ENCODE data around the gene MAN1A1. TPM values are rescaled to one million over a fixed set of nuclear protein-coding genes. Genes with fewer than 3 reads are reported as not detected.

The MAN1A1 gene
- total and polyA plus RNA-seq, 2 of the 4 experiments (the other 2 are of a cell fraction): 5.9 to 6.4 TPM

- Histone ChIP-seq H3K27ac (ENCODE audit: insufficient read depth, low read length) (no peak overlapping the region), H3K4me3 (ENCODE audit: insufficient read depth, low read depth, low read length) (no peak overlapping the region), H2BK120ac (ENCODE audit: low read depth, low read length) (no peak overlapping the region), H3K9ac (ENCODE audit: low read depth, low read length) (no peak overlapping the region), H3K23ac (ENCODE audit: low read depth, low read length) (no peak overlapping the region), H3K14ac (replicated peaks; ENCODE audit: low read depth, low read length) (no peak overlapping the region), H3K56ac (ENCODE audit: extremely low read depth, insufficient read depth, low read length) (no peak overlapping the region), H3K4me1 (ENCODE audit: control insufficient read depth, insufficient read depth, low read length) (no peaks in the 10 kb centered on the region), H2AK5ac (ENCODE audit: low read depth, low read length) (no peak overlapping the region), H3K27me3 (ENCODE audit: control insufficient read depth, insufficient read depth, low read length) (no peaks in the 10 kb centered on the region), H3K9me3 (ENCODE audit: control insufficient read depth, insufficient read depth, low read length) (no peaks in the 10 kb centered on the region), H3K18ac (ENCODE audit: low read depth, low read length) (no peak overlapping the region), H2BK15ac (ENCODE audit: low read depth, low read length) (no peak overlapping the region), H3K79me1 (ENCODE audit: low read depth in 1 of 2, low read length in 2 of 2) (peaks cover 0 to 4% of the 10 kb centered on the region in 2 experiments; a peak in 1 of 4 replicates), H2BK20ac (ENCODE audit: low read depth, low read length) (no peak overlapping the region), H2AFZ (replicated peaks; ENCODE audit: low read length, poor library complexity) (no peak overlapping the region), H4K5ac (ENCODE audit: low read depth, low read length) (no peak overlapping the region), H3K36me3 (ENCODE audit: control insufficient read depth, insufficient read depth, low read length) (peaks cover 2% of the 10 kb centered on the region; the same call in 1 of the 2 replicates), H4K8ac (ENCODE audit: low read depth in 2 of 2, low read length in 2 of 2) (no peak overlapping the region), H2AK9ac (replicated peaks; ENCODE audit: low read depth, low read length, poor library complexity) (no peak overlapping the region), H3K4me2 (ENCODE audit: low read depth, low read length) (no peak overlapping the region), H3K9me1 (ENCODE audit: insufficient read depth, low read length) (no peaks in the 10 kb centered on the region; the same call in 1 of the 2 replicates), H2BK5ac (ENCODE audit: low read depth, low read length, poor library complexity, severe bottlenecking) (no peak overlapping the region), H4K91ac (ENCODE audit: insufficient read depth, low read depth, low read length) (no peak overlapping the region), H4K20me1 (ENCODE audit: insufficient read depth, low read length) (no peaks in the 10 kb centered on the region), H3K4ac (ENCODE audit: low read depth, low read length) (no peak overlapping the region)
- TF ChIP-seq ELK1 (IDR thresholded peaks at IDR 0.05; ENCODE audit: borderline replicate concordance, low read depth, low read length) (no peak), BHLHE40 (IDR thresholded peaks at IDR 0.05; ENCODE audit: low read depth, low read length) (no peak), RCOR1 (IDR thresholded peaks at IDR 0.05; ENCODE audit: insufficient replicate concordance, low read length) (no peak), MAZ (IDR thresholded peaks at IDR 0.05; ENCODE audit: borderline replicate concordance, low read depth, low read length) (no peak), RFX5 (IDR thresholded peaks at IDR 0.05; ENCODE audit: low read depth, low read length) (no peak), MAFK (IDR thresholded peaks at IDR 0.05; ENCODE audit: low read depth, low read length) (no peak), CEBPB (IDR thresholded peaks at IDR 0.05; ENCODE audit: low read depth, low read length) (no peak), FOS (IDR thresholded peaks at IDR 0.05; ENCODE audit: low read depth, low read length) (no peak), USF2 (IDR thresholded peaks at IDR 0.05; ENCODE audit: low read depth, low read length) (no peak), MXI1 (IDR thresholded peaks at IDR 0.05; ENCODE audit: borderline replicate concordance, low read depth, low read length) (no peak), POLR2A (IDR thresholded peaks at IDR 0.05; ENCODE audit: low read depth, low read length) (no peak), NFE2L2 (IDR thresholded peaks at IDR 0.05; ENCODE audit: low read depth, low read length) (no peak), RAD21 (IDR thresholded peaks at IDR 0.05; ENCODE audit: low read length) (no peak), SMC3 (IDR thresholded peaks at IDR 0.05; ENCODE audit: low read depth, low read length) (no peak), CTCF (conservative IDR thresholded peaks at IDR 0.05; ENCODE audit: low read depth, low read length) (no peak), CHD1 (IDR thresholded peaks at IDR 0.05; ENCODE audit: low read depth, low read length) (no peak)
- intact Hi-C loops (cut with micrococcal nuclease) (no loop called here), in situ Hi-C loops (cut with MboI; ENCODE audit: low sequenced_read_pairs) (no loop called here), dilution Hi-C loops (cut with HindIII; ENCODE audit: low sequenced_read_pairs, unreplicated experiment) (no loop called here)
- BruUV-seq (replicated peaks): no TSS peak
- ATAC-seq (ENCODE audit: low read depth) (no peak), DNase-seq (no peak)
- CTCF ChIA-PET: interaction anchor here (1.4 kb wide), 1 partner anchor 13 kb away, joined by 3 read pairs; no protein-coding TSS in a partner anchor
- WGBS, 2 experiments (ENCODE audit: extremely low coverage in 2 of 2, insufficient read length in 1 of 2): no CpG with 5 or more reads among the region's 1 CpG
- POLR2A ChIA-PET (ENCODE audit: unreplicated experiment): no interaction called here
These were observed 14.9 kb downstream of the MAN1A1 start for GRCh38 chr6:119334535-119335264.
